Activated naive CD8-positive, alpha-beta T cell treated with anti-CD3 and anti-CD28 coated beads for 36 hours (primary cell): ENCODE data around the gene KLHL22. TPM values are rescaled to one million over a fixed set of nuclear protein-coding genes. Genes with fewer than 3 reads are reported as not detected.
"Not testable (repeated sequence)": the region's sequence is repeated elsewhere in the genome, so short reads cannot be mapped to it uniquely, and the experiment has no call there.

ENCODE experiments used
- DNase-seq: peaks from one replicate; pipeline ENCODE4 v3.0.0; 2021
- H3K27ac Mint-ChIP-seq: one replicate; pipeline ENCODE4 v1.8.0; 2022; ENCODE audit warnings: mild to moderate bottlenecking, moderate library complexity, mixed read lengths
- H3K27me3 Mint-ChIP-seq: one replicate; pipeline ENCODE4 v1.8.0; 2022; ENCODE audit warnings: mild to moderate bottlenecking, mixed read lengths
- H3K36me3 Mint-ChIP-seq: one replicate; pipeline ENCODE4 v1.8.0; 2021; ENCODE audit warnings: mild to moderate bottlenecking, mixed read lengths
- H3K4me1 Mint-ChIP-seq: one replicate; pipeline ENCODE4 v1.8.0; 2021; ENCODE audit warnings: mixed read lengths
- H3K4me3 Mint-ChIP-seq: one replicate; pipeline ENCODE4 v1.8.0; 2022; ENCODE audit warnings: mild to moderate bottlenecking, moderate library complexity, mixed read lengths
- H3K9me3 Mint-ChIP-seq: one replicate; pipeline ENCODE4 v1.8.0; 2022; ENCODE audit warnings: mixed read lengths
- total RNA-seq, 2 experiments: library from RNA; stranded (reverse); gene quantifications; one replicate each; pipeline ENCODE4 v1.2.3, GENCODE V29; 2021

Gene KLHL22
- total RNA-seq, 2 experiments from 2014 or later: 11.2 to 12.3 TPM

DNA sequence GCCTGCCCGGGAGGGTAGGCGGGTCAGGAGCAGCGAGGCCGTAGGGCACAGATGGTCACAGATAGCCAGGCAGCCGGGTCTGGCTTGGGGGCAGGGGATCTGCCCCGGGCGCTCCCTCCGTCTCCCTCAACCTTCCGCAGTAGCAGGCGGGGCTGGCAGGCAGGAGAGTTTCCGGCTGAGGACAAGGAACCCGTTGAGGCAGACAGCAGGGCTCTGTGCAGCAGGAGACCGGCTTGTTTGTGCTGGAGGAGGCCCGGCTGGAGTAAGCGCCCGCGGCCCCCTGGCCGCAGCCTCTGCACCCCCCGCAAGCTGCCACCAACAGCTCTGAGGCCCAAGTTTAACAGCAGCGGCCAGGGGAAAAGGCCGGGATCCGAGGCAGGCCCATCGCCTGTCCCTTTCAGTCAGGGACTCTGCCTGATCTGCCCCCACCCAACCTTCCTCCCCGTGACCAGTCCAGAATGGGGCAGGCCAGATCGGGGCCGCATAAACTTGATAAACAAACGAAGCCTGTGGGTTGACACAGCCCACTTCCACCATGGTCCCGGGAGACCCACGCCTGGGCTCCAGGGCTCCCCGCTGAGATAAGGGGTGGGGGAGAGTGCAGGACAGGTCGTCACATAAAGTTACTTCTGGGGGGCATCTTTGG lies 71.6 kb downstream of the KLHL22 start:
- H3K27me3 Mint-ChIP-seq: peaks cover 32% of the 10 kb centered on the region
- H3K27ac Mint-ChIP-seq: no peak overlapping the region
- H3K36me3 Mint-ChIP-seq: no peaks in the 10 kb centered on the region
- H3K4me3 Mint-ChIP-seq: no peak overlapping the region
- DNase-seq: no peak
- H3K9me3 Mint-ChIP-seq: no peaks in the 10 kb centered on the region
- peaks cover 7% of the 10 kb centered on the region for H3K4me1 Mint-ChIP-seq

- Mint-ChIP-seq H3K27ac (no peak overlapping the region), H3K9me3 (no peaks in the 10 kb centered on the region), H3K4me3 (no peak overlapping the region), H3K4me1 (peaks cover 4% of the 10 kb centered on the region), H3K36me3 (no peaks in the 10 kb centered on the region), H3K27me3 (peaks cover 25% of the 10 kb centered on the region)
- no peak for DNase-seq
These were observed 72.3 kb downstream of the KLHL22 start for GRCh38 chr22:20423008-20423905.

DNA sequence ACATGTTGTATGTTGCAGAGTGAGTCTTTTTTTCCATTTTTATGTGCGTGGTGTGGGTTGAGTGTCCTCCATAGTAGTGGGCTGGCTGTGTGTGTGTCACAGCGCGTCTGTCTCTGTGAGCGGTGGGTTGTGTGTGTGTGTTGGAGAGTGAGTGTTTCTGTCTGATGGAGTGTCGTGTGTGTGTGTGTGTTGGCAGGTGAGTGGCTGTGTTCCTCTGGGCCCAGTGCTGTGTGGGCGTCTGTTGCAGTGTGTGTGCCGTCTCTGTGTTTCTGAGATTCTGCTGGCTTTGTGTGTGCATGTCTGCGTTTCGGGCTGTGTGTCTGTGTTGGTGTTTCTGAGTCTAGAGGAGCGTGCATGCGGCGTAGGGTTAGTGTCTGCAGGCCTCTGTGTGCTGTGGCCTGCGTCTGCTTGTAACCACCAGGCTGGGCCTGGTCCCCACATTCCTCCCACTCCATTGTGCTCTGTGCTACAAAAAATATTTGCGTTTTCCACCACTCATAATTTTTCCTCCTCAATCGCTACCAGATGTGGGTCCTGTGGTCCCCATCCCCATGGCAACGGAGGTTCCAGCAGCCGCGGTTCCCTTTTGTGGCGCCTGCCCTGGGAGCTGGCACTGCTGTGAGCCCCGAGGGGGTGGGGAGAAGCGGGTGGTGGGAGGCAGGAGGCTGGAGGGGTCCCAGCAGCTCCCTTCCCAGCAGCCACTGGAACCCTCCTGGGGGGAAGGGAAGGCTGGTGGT lies 73.2 kb downstream of the KLHL22 start:
- Mint-ChIP-seq H3K4me1 (peaks cover 4% of the 10 kb centered on the region), H3K27me3 (peaks cover 20% of the 10 kb centered on the region), H3K36me3 (no peaks in the 10 kb centered on the region), H3K9me3 (no peaks in the 10 kb centered on the region), H3K4me3 (no peak overlapping the region), H3K27ac (peak overlapping the region; percentile 26)
- no peak for DNase-seq

DNA sequence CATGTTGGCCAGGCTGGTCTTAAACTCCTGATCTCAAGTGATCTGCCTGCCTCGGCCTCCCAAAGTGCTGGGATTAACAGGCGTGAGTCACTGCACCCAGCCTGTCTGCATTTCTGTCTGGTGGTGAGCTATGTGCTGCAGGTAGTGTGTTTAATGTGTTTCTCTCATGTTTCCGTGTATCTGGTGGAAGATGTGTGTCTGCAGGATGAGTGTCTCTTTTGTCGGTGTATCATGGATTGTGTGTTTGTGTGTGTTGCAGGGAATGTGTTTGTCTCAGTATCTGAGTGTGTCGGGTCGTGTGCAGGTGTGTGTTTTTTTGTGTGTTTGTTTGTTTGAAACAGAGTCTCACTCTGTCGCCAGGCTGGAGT lies 74.1 kb downstream of the KLHL22 start:
- peaks cover 2% of the 10 kb centered on the region for H3K4me1 Mint-ChIP-seq
- no peak for DNase-seq
- peaks cover 10% of the 10 kb centered on the region for H3K27me3 Mint-ChIP-seq
- H3K4me3 Mint-ChIP-seq: no peak overlapping the region
- no peaks in the 10 kb centered on the region for H3K9me3 Mint-ChIP-seq
- no peaks in the 10 kb centered on the region for H3K36me3 Mint-ChIP-seq
- no peak overlapping the region for H3K27ac Mint-ChIP-seq

DNA sequence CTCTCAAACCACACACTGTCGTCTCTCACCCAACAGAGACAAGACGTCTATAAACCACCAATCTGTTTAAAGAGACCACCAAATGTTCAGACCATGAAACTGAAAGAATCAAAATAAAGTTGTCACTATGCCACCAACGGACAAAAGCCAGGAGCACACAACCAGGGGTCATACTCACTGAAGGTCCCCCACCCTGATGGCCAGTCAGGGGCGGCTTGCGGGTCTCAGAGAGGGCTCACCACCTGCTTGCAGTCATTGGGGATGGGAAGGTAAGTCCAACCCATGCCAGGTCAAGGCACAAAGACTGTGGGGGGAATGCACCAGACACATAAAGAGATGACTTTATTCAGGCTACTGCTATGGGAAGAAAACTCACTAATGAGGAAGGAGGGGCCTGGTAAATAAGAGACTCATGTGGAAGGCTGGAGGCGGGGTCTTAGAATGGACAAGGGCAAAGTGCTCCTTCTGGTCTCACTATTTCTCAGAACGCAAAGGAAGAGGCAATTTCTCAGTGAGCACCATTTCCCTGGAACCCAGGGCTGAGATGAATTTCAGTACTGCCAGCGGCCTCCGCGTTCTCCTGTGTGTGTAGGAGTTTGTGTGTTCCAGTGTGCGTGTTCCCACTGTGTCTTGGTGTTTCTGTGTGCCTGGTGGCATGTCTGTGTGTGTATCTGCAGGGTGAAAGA lies 75.3 kb downstream of the KLHL22 start:
- no peak for DNase-seq
- no peak overlapping the region for H3K27ac Mint-ChIP-seq
- H3K9me3 Mint-ChIP-seq: no peaks in the 10 kb centered on the region
- peaks cover 2% of the 10 kb centered on the region for H3K4me1 Mint-ChIP-seq
- H3K4me3 Mint-ChIP-seq: no peak overlapping the region
- no peaks in the 10 kb centered on the region for H3K36me3 Mint-ChIP-seq
- H3K27me3 Mint-ChIP-seq: peaks cover 7% of the 10 kb centered on the region

DNA sequence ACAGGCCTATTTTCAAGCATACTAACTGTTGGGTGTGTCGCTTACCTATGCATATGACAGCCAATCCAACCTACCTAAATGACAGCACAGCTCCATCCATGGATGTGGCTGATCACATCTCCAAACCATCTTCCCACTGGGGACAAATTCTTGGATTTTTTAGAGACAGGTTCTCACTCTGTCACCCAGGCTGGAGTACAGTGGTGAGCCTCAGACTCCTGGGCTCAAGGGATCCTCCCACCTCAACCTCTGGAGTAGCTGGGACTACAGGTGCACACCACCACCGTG lies 76.0 kb downstream of the KLHL22 start:
- no peak for DNase-seq
- no peak overlapping the region for H3K4me3 Mint-ChIP-seq
- H3K9me3 Mint-ChIP-seq: no peaks in the 10 kb centered on the region

DNA sequence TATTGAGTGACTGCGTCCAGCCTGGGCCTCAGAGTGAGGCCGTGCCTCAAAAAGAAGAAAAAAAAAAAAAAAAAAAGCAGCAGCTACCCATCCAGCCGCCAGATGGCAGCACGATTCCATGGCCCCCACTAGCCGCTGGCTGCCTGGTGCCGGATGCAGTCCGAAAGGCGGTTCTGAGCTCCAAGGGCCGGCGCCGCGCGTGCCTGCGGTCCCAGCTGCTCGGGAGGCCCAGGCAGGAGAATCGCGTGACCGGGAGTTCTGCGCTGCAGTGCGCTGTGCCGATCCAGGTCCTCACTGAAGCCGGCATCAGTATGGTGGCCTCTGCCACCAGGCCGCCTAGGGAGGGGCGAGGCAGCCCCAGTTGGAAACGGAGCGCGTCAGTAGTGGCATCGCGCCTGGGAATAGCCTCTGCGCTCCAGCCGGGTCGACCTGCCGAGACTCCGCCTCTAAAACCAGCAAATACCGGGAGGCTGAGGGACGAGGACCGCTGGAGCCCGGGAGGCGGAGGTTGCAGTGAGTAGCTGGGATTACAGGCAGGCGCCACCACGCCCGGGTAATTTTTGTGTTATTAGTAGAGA lies 77.3 kb downstream of the KLHL22 start:
- Mint-ChIP-seq H3K4me1 (peaks cover 2% of the 10 kb centered on the region), H3K36me3 (no peaks in the 10 kb centered on the region), H3K27ac (no peak overlapping the region), H3K4me3 (peak overlapping the region; percentile 35), H3K9me3 (no peaks in the 10 kb centered on the region), H3K27me3 (no peaks in the 10 kb centered on the region)
- peak; percentile 72 for DNase-seq

More for the DNA sequence above, 76.0 kb downstream of the KLHL22 start:
- Mint-ChIP-seq H3K27ac (no peak overlapping the region), H3K36me3 (no peaks in the 10 kb centered on the region), H3K4me1 (peaks cover 2% of the 10 kb centered on the region), H3K27me3 (peaks cover 7% of the 10 kb centered on the region)

DNA sequence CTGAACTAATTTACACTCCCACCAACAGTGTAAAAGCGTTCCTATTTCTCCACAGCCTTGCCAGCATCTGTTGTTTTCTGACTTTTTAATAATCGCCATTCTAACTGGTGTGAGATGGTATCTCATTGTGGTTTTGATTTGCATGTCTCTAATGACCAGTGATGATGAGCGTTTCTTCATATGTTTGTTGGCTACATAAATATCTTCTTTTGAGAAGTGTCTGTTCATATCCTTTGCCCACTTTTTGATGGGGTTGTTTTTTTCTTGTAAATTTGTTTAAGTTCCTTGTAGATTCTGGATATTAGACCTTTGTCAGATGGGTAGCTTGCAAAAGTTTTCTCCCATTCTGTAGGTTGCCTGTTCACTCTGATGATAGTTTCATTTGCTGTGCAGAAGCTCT lies 79.9 kb downstream of the KLHL22 start:
- not testable (repeated sequence) for H3K36me3 Mint-ChIP-seq, DNase-seq, H3K4me1 Mint-ChIP-seq, H3K27me3 Mint-ChIP-seq, H3K27ac Mint-ChIP-seq, H3K4me3 Mint-ChIP-seq, H3K9me3 Mint-ChIP-seq

DNA sequence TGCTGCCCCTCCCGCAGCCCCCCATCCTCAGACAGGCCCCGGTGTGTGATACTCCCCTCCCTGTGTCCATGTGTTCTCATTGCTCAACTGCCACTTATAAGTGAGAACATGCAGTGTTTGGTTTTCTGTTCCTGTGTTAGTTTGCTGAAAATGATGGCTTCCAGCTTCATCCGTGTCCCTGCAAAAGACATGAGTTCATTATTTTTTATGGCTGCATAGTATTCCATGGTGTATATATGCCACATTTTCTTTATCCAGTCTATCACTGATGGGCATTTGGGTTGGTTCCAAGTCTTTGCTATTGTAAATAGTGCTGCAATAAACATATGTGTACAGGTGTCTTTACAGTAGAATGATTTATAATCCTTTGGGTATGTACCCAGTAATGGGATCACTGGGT lies 80.4 kb downstream of the KLHL22 start:
- H3K27ac Mint-ChIP-seq, H3K4me3 Mint-ChIP-seq, DNase-seq, H3K9me3 Mint-ChIP-seq, H3K4me1 Mint-ChIP-seq, H3K27me3 Mint-ChIP-seq, H3K36me3 Mint-ChIP-seq: not testable (repeated sequence)

GRCh38 chr22:20414450-20414849 lies 81.1 kb downstream of the KLHL22 start:
- DNase-seq: no peak
- Mint-ChIP-seq H3K27ac (no peak overlapping the region), H3K27me3 (no peaks in the 10 kb centered on the region), H3K9me3 (no peaks in the 10 kb centered on the region), H3K4me1 (no peaks in the 10 kb centered on the region), H3K36me3 (no peaks in the 10 kb centered on the region), H3K4me3 (no peak overlapping the region)

- Mint-ChIP-seq H3K27ac (no peak overlapping the region), H3K27me3 (no peaks in the 10 kb centered on the region), H3K9me3 (no peaks in the 10 kb centered on the region), H3K4me3 (no peak overlapping the region), H3K4me1 (no peaks in the 10 kb centered on the region), H3K36me3 (no peaks in the 10 kb centered on the region)
- no peak for DNase-seq
These were observed 81.5 kb downstream of the KLHL22 start for GRCh38 chr22:20414059-20414440.

DNA sequence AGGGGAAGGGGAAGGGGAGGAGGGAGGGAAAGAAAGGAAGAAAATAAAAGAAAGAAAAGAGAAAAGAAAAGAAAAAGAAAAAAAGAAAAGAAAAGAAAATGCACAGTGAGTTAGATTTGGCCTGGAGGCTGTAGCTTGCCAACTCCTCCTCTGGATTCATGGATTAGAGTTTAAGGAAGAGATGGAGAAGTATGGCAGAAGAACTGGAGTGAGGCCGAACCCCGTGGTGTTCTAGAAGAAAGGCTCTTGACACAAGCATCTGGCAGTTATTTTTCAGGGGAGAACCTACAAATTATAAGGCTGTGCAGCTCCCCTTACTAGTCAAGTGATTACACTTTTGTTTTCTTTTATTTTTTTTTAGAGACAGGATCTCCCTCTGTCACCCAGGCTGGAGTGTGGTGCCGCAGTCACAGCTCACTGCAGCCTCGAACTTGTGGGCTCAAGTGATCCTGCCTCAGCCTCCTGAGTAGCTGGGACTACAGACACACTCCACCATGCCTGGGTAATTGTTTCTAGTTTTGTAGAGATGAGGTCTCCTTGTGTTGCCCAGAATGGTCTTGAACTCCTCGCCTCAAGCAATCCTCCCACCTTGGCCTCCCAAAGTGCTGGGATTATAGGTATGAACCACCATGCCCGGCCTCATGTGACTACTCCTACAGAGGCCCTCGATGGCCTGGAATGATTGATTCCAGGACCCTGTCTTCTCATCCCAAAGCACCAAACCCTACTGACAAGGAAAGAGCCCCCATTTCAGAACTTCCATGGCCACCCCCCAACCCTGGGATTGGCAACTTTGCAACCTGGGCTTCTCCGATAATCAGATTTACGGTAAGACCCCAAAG lies 82.2 kb downstream of the KLHL22 start:
- Mint-ChIP-seq H3K9me3 (no peaks in the 10 kb centered on the region), H3K4me1 (no peaks in the 10 kb centered on the region), H3K27me3 (no peaks in the 10 kb centered on the region), H3K4me3 (no peak overlapping the region), H3K27ac (no peak overlapping the region), H3K36me3 (no peaks in the 10 kb centered on the region)
- DNase-seq: no peak

DNA sequence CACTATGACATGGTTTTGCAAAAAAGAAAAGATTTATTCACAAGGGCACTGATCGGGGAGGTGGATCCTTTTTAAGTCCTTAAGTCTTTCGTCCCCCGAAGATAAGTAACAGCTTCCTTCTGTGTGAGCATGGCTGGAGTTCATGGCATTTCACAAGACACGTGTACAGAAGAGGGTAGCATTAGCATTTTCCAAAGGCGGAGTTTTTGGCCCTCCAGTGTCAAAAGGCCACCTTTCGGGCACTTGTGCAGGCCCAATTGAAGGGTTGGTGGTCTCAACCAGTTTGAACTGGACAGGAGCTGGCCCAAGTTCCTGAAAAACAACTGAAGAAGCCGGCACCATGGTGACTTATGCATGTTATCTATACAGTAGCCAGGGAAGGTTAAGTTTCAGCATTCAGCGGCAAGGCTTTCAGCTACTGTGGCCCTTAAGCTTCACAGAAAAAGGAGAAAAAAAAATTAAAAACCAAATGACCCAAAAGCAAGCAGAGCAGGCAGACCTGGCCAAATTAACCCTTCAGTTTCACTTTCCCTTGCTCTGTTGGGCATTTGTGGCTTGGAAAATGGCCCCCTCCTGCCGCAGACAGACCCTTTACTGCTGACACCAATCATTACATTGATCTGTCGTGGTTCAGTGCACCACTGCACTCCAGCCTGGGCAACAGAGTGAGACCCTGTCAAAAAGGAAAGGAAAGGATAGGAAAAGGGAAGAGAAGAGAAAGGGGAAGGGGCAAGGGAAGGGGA lies 83.0 kb downstream of the KLHL22 start:
- Mint-ChIP-seq H3K4me1 (no peaks in the 10 kb centered on the region), H3K9me3 (no peaks in the 10 kb centered on the region), H3K4me3 (no peak overlapping the region), H3K36me3 (no peaks in the 10 kb centered on the region), H3K27me3 (no peaks in the 10 kb centered on the region), H3K27ac (no peak overlapping the region)
- DNase-seq: no peak

DNA sequence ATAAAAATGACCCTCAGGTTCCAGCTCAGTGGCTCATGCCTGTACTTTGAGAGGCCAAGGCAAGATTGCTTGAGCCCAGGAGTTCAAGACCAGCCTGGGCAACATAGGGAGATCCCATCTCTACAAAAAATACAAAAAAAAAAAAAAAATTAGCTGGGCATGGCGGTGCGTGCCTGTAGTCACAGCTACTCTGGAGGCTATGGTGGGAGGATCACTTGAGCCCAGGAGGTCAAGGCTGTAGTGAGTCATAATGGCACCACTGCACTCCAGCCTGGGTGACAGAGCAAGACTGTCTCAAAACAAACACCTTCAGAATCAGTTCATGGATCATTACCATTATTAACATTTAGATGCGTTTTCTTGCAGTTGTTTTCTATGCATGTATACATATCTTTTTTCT lies 86.2 kb downstream of the KLHL22 start:
- not testable (repeated sequence) for H3K4me1 Mint-ChIP-seq, H3K27ac Mint-ChIP-seq, DNase-seq, H3K4me3 Mint-ChIP-seq, H3K36me3 Mint-ChIP-seq, H3K27me3 Mint-ChIP-seq, H3K9me3 Mint-ChIP-seq
